Measurements from ENCODE around the gene CAMK2A. TPM values are rescaled to one million over a fixed set of nuclear protein-coding genes. Genes with fewer than 3 reads are reported as not detected.

The CAMK2A gene
- total RNA-seq, 4 donors from 2014 or later: 32.0 to 78.1 (median 48.6) TPM

DNA sequence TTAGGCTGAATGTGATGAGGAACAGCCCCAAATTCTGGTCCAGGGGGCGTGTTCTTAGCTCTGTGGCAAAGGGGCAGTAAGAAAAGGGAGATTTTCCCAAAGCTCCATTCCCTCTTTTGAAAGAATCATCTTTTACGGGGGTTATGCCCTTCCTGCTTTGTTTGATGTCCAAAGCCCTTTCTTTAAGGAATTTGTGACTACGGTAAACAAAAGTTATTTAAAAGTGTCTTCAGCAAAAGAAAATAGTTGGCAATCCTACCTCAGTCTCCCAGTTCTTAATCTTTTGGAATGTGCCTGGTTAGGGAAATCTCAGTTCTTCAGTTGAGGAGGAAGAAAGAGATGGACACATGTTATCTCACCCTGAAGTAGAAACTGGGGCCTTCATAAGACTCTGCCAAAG lies 37.6 kb upstream of the CAMK2A start:
- no peak overlapping the region for H3K4me3 ChIP-seq
- peaks cover 0 to 4% of the 10 kb centered on the region in 2 donors for H3K4me1 ChIP-seq
- TF ChIP-seq POLR2A (IDR thresholded peaks at IDR 0.05): no peak
- TF ChIP-seq, protein P1, sequence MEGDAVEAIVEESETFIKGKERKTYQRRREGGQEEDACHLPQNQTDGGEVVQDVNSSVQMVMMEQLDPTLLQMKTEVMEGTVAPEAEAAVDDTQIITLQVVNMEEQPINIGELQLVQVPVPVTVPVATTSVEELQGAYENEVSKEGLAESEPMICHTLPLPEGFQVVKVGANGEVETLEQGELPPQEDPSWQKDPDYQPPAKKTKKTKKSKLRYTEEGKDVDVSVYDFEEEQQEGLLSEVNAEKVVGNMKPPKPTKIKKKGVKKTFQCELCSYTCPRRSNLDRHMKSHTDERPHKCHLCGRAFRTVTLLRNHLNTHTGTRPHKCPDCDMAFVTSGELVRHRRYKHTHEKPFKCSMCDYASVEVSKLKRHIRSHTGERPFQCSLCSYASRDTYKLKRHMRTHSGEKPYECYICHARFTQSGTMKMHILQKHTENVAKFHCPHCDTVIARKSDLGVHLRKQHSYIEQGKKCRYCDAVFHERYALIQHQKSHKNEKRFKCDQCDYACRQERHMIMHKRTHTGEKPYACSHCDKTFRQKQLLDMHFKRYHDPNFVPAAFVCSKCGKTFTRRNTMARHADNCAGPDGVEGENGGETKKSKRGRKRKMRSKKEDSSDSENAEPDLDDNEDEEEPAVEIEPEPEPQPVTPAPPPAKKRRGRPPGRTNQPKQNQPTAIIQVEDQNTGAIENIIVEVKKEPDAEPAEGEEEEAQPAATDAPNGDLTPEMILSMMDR (IDR thresholded peaks at IDR 0.05 in 4 of 5, conservative IDR thresholded peaks at IDR 0.05 in 1 of 5): no peak
- no peak for ATAC-seq
- H3K36me3 ChIP-seq: no peaks in the 10 kb centered on the region
- intact Hi-C loops (cut with DNase I; ENCODE audit: low total_unique reads): no loop called here
- DNase-seq: no peak
- H3K27me3 ChIP-seq: no peaks in the 10 kb centered on the region
- no peaks in the 10 kb centered on the region for H3K9me3 ChIP-seq
- no peak overlapping the region for H3K27ac ChIP-seq
- in situ Hi-C loops (cut with MboI; ENCODE audit: low sequenced_read_pairs in 4 of 4): no loop called here

DNA sequence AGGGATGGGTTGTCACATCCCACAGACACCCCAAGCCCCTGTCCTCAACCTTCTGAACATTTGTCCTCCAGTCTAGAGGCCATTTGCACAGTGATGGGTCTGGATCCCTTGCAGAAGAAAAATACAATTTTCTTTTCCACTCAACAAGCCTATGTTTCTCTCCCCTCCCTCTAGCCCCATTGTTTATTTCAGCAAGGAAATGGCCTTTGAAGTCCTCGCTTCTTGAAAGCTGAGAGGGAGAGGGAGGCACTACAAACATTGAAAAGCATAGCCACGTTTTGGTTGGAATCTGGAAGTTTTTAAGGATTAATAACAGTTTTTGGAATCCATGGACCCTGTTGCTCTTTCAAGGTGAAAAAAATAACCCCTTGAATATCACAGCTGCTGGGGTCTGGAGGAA lies 37.1 kb upstream of the CAMK2A start:
- no peak overlapping the region for H3K4me3 ChIP-seq
- TF ChIP-seq, protein P1 (IDR thresholded peaks at IDR 0.05 in 4 of 5, conservative IDR thresholded peaks at IDR 0.05 in 1 of 5): no peak
- H3K27me3 ChIP-seq: no peaks in the 10 kb centered on the region
- H3K36me3 ChIP-seq: no peaks in the 10 kb centered on the region
- intact Hi-C loops (cut with DNase I; ENCODE audit: low total_unique reads) (no loop called here), in situ Hi-C loops (cut with MboI; ENCODE audit: low sequenced_read_pairs in 4 of 4) (no loop called here)
- ATAC-seq: no peak
- H3K9me3 ChIP-seq: no peaks in the 10 kb centered on the region
- no peak overlapping the region for H3K27ac ChIP-seq
- H3K4me1 ChIP-seq: peaks cover 0 to 4% of the 10 kb centered on the region in 2 donors
- DNase-seq: no peak

DNA sequence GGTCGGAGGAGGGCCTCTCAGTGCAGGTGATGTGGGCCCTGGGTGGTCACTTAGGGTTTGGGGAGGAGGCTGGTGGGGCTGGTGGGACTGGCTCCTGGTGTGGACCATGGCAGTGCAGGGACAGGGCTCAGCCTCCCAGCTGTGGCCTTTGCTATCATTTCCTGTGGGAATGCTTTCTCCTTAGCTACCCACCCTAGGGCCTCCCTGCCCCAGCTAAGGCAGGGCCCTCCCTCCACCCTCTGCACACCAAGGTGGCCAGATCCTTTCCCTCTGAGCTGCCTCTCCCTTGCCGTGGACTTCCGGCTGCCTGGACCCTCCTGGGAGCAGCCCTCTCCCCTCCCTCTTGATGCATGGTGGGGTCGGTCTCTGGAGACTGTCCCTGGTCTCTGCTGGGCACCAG lies 35.9 kb upstream of the CAMK2A start:
- Histone ChIP-seq H3K9me3 (no peaks in the 10 kb centered on the region), H3K4me3 (no peak overlapping the region), H3K27ac (no peak overlapping the region), H3K36me3 (no peaks in the 10 kb centered on the region), H3K4me1 (peaks cover 2 to 4% of the 10 kb centered on the region in 2 donors), H3K27me3 (no peaks in the 10 kb centered on the region)
- no peak for ATAC-seq
- DNase-seq: no peak
- TF ChIP-seq POLR2A (IDR thresholded peaks at IDR 0.05): no peak
- TF ChIP-seq, protein P1 (IDR thresholded peaks at IDR 0.05 in 4 of 5, conservative IDR thresholded peaks at IDR 0.05 in 1 of 5): no peak
- in situ Hi-C loops (cut with MboI; ENCODE audit: low sequenced_read_pairs in 4 of 4): no loop called here
- intact Hi-C loops (cut with DNase I; ENCODE audit: low total_unique reads): no loop called here

DNA sequence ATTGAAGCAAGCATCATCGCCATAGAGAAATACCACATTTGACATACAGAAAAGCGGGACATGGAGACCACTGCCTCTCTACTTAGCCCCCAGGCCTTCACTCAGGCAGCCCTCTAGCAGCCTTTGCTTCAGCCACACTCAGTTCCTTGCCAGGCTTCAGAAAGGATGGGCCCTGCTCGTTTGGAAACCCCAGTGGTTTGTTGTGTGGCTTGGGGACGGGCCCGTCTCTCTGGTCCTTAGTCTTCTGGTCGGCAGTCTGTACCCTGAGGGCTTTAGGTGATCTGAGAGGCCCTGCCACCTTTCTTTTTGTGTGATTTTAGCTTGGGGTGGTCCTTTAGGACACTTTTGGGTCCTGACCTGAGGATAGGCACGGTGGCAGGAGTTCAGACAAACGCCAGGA lies 34.2 kb upstream of the CAMK2A start:
- no peak for TF ChIP-seq POLR2A (IDR thresholded peaks at IDR 0.05)
- TF ChIP-seq, protein P1 (IDR thresholded peaks at IDR 0.05 in 4 of 5, conservative IDR thresholded peaks at IDR 0.05 in 1 of 5): no peak

GRCh38 chr5:150323092-150323491 lies 33.5 kb upstream of the CAMK2A start:
- in situ Hi-C loops (cut with MboI; ENCODE audit: low sequenced_read_pairs in 4 of 4): no loop called here
- no peaks in the 10 kb centered on the region for H3K9me3 ChIP-seq
- H3K27ac ChIP-seq: no peak overlapping the region
- DNase-seq (no peak), ATAC-seq (no peak)
- no peaks in the 10 kb centered on the region for H3K27me3 ChIP-seq
- peaks cover 0 to 9% of the 10 kb centered on the region in 2 donors for H3K4me1 ChIP-seq
- H3K4me3 ChIP-seq: no peak overlapping the region
- TF ChIP-seq POLR2A (IDR thresholded peaks at IDR 0.05): no peak
- TF ChIP-seq, protein P1 (IDR thresholded peaks at IDR 0.05 in 4 of 5, conservative IDR thresholded peaks at IDR 0.05 in 1 of 5): no peak
- H3K36me3 ChIP-seq: no peaks in the 10 kb centered on the region
- intact Hi-C loops (cut with DNase I; ENCODE audit: low total_unique reads): no loop called here

More for the DNA sequence above, 34.2 kb upstream of the CAMK2A start:
- H3K27me3 ChIP-seq: no peaks in the 10 kb centered on the region
- peaks cover 0 to 9% of the 10 kb centered on the region in 2 donors for H3K4me1 ChIP-seq
- H3K27ac ChIP-seq: no peak overlapping the region
- H3K9me3 ChIP-seq: no peaks in the 10 kb centered on the region
- ATAC-seq (no peak), DNase-seq (no peak)
- intact Hi-C loops (cut with DNase I; ENCODE audit: low total_unique reads) (no loop called here), in situ Hi-C loops (cut with MboI; ENCODE audit: low sequenced_read_pairs in 4 of 4) (no loop called here)
- no peak overlapping the region for H3K4me3 ChIP-seq
- H3K36me3 ChIP-seq: no peaks in the 10 kb centered on the region

Data from gastrocnemius medialis (tissue), 4 donors.